SK-N-SH treated with all-trans-retinoic acid at 6 μM for 48 hours (cell line): Measurements from ENCODE around the gene SLC10A2.

Experiments
- ATAC-seq: fragments of 200-7000 bp; cut with Tn5 transposase; 3 replicates; pipeline ENCODE4 v1.9.1; 2020; ENCODE audit warnings: mild to moderate bottlenecking, moderate library complexity
- ARNTL ChIP-seq: fragments of 450-650 bp; formaldehyde crosslinking; IDR thresholded peaks from 2 replicates; pipeline ENCODE4 v1.5.0; 2020; ENCODE audit warnings: low read depth, mild to moderate bottlenecking, moderate library complexity, borderline replicate concordance
- CREB5 ChIP-seq: fragments of 250-450 bp; sonication (Bioruptor Pico); IDR thresholded peaks from 2 replicates; pipeline ENCODE4 v1.5.1; 2020; ENCODE audit warnings: low read depth, mild to moderate bottlenecking, moderate library complexity
- CSRNP3 ChIP-seq: fragments of 250-450 bp; sonication (Bioruptor Pico); IDR thresholded peaks from 2 replicates; pipeline ENCODE4 v1.5.1; 2021; ENCODE audit warnings: mild to moderate bottlenecking, moderate library complexity
- GLIS3 ChIP-seq: fragments of 250-450 bp; sonication (Bioruptor Pico); IDR thresholded peaks from 2 replicates; pipeline ENCODE4 v1.5.0; 2020; ENCODE audit warnings: mild to moderate bottlenecking, moderate library complexity
- ISL1 ChIP-seq: fragments of 250-450 bp; sonication (Bioruptor Pico); IDR thresholded peaks from 2 replicates; pipeline ENCODE4 v2.1.2; 2022; ENCODE audit warnings: mild to moderate bottlenecking, moderate library complexity
- POU6F1 ChIP-seq: fragments of 250-450 bp; sonication (Bioruptor Pico); IDR thresholded peaks from 2 replicates; pipeline ENCODE4 v1.8.0; 2021; ENCODE audit warnings: low read depth, mild to moderate bottlenecking, moderate library complexity, borderline replicate concordance
- RARB ChIP-seq: fragments of 250-450 bp; sonication (Bioruptor Pico); IDR thresholded peaks from 2 replicates; pipeline ENCODE4 v1.8.0; 2021; ENCODE audit warnings: mild to moderate bottlenecking, moderate library complexity
- SNAI2 ChIP-seq: fragments of 250-450 bp; sonication (Bioruptor Pico); IDR thresholded peaks from 2 replicates; pipeline ENCODE4 v1.5.0; 2020; ENCODE audit warnings: mild to moderate bottlenecking, moderate library complexity
- TCF4 ChIP-seq: fragments of 250-450 bp; sonication (Bioruptor Pico); IDR thresholded peaks from 2 replicates; pipeline ENCODE4 v1.8.0; 2021; ENCODE audit warnings: mild to moderate bottlenecking, moderate library complexity, borderline replicate concordance
- TOX ChIP-seq: fragments of 250-450 bp; sonication (Bioruptor Pico); IDR thresholded peaks from 2 replicates; pipeline ENCODE4 v1.8.0; 2021; ENCODE audit warnings: mild to moderate bottlenecking, moderate library complexity, borderline replicate concordance
- TSHZ2 ChIP-seq: fragments of 250-450 bp; sonication (Bioruptor Pico); IDR thresholded peaks from 2 replicates; pipeline ENCODE4 v1.5.0; 2020; ENCODE audit warnings: mild to moderate bottlenecking, moderate library complexity
- ZC3H10 ChIP-seq: fragments of 250-450 bp; sonication (Bioruptor Pico); IDR thresholded peaks from 2 replicates; pipeline ENCODE4 v1.5.1; 2021; ENCODE audit warnings: mild to moderate bottlenecking, moderate library complexity
- ZFP3 ChIP-seq: fragments of 250-450 bp; sonication (Bioruptor Pico); IDR thresholded peaks from 2 replicates; pipeline ENCODE4 v1.5.0; 2020; ENCODE audit warnings: mild to moderate bottlenecking, moderate library complexity
- ZFP30 ChIP-seq: fragments of 450-650 bp; formaldehyde crosslinking; IDR thresholded peaks from 2 replicates; pipeline ENCODE4 v1.5.0; 2022; ENCODE audit warnings: mild to moderate bottlenecking, moderate library complexity
- ZNF565 ChIP-seq: fragments of 450-650 bp; formaldehyde crosslinking; conservative IDR thresholded peaks from 2 replicates; pipeline ENCODE4 v1.5.0; 2020; ENCODE audit warnings: low read depth, mild to moderate bottlenecking, moderate library complexity
- ZNF70 ChIP-seq: fragments of 450-650 bp; formaldehyde crosslinking; IDR thresholded peaks from 2 replicates; pipeline ENCODE4 v1.5.0; 2020; ENCODE audit warnings: mild to moderate bottlenecking, moderate library complexity
- ZNF8 ChIP-seq: fragments of 450-650 bp; formaldehyde crosslinking; IDR thresholded peaks from 2 replicates; pipeline ENCODE4 v1.5.0; 2020; ENCODE audit warnings: mild to moderate bottlenecking, moderate library complexity

Gene SLC10A2

GRCh38 chr13:103022336-103022735 is 43.9 kb downstream of the SLC10A2 start (continued):
- TF ChIP-seq TSHZ2 (CRISPR knock-in tag): no peak
- TF ChIP-seq CSRNP3 (CRISPR knock-in tag): no peak
- TF ChIP-seq TOX (CRISPR knock-in tag): no peak

GRCh38 chr13:103018556-103018955 is 47.7 kb downstream of the SLC10A2 start:
- no peak for ATAC-seq

GRCh38 chr13:103012646-103013045 is 53.6 kb downstream of the SLC10A2 start:
- TF ChIP-seq ZFP3 (CRISPR knock-in tag): no peak

More at GRCh38 chr13:103018556-103018955, 47.7 kb downstream of the SLC10A2 start:
- no peak for TF ChIP-seq ZFP30 (CRISPR knock-in tag)
- TF ChIP-seq CSRNP3 (CRISPR knock-in tag): no peak
- no peak for TF ChIP-seq RARB
- no peak for TF ChIP-seq ZNF8 (CRISPR knock-in tag)
- TF ChIP-seq POU6F1 (CRISPR knock-in tag): no peak
- no peak for TF ChIP-seq CREB5 (CRISPR knock-in tag)
- TF ChIP-seq SNAI2 (CRISPR knock-in tag): no peak

GRCh38 chr13:103009051-103009840 is 57.0 kb downstream of the SLC10A2 start:
- no peak for TF ChIP-seq ZNF565
- no peak for TF ChIP-seq ZFP30 (CRISPR knock-in tag)
- peak; percentile 16; the same call in 1 of the 2 replicates for TF ChIP-seq TCF4 (CRISPR knock-in tag)
- no peak for TF ChIP-seq ARNTL
- peak; percentile 91 for TF ChIP-seq CREB5 (CRISPR knock-in tag)
- no peak for TF ChIP-seq SNAI2 (CRISPR knock-in tag)
- 0 out of 2 replicates have a peak, but pooled peaks have one; percentile 15 for TF ChIP-seq ZFP3 (CRISPR knock-in tag)
- peak; percentile 95 for TF ChIP-seq ISL1 (CRISPR knock-in tag)
- TF ChIP-seq ZC3H10: no peak
- no peak for TF ChIP-seq ZNF70 (CRISPR knock-in tag)
- no peak for TF ChIP-seq GLIS3
- peak; percentile 48; the same call in 2 of the 3 replicates for ATAC-seq

More at GRCh38 chr13:103012646-103013045, 53.6 kb downstream of the SLC10A2 start:
- ATAC-seq: no peak
